ENCODE measurements around the gene TPPP2.

The TPPP2 gene

DNA sequence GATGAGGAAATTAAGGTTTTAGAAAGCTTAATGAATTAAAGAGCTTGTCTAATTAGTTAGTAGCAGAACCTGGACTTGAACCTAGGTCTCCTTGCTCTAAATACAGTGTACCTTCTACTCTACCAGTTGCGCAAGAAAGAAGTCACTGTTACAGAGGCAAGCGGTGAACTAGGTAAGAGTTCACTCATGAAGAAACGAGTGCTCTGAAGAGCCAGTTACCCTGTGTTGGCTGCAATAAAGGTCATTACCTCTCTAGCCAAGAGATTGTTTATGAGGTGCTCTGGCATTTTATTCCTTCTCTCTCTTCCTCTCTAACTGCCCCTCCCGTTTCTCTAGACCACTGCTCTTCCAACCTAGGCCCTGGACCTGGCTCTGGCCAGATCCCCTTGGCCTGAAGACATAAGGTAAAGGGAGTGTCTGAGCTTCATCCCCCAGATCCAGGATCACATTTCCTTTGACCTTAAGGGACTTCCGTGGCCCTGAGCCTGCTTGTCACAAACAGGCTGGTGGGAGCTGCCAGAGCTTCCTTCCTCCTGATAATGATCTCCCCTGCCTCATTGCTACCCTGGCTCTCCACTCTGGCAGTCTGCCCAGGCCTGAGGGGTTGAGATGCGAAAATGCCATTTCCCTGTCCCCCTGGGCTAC lies 14.1 kb downstream of the TPPP2 start:
- Histone ChIP-seq H3K9ac (peak overlapping the region; percentile 13), H3K4me3 (ENCODE audit: low read depth, low read length) (peak overlapping the region; percentile 20), H2AFZ (peak overlapping the region; percentile 57), H3K27ac (peak overlapping the region; percentile 96), H3K79me2 (no peaks in the 10 kb centered on the region), H3K36me3 (ENCODE audit: control insufficient read depth, insufficient read depth, low read length) (no peaks in the 10 kb centered on the region), H3K9me3 (ENCODE audit: control insufficient read depth, low read length) (no peaks in the 10 kb centered on the region), H3K4me1 (peaks cover 84% of the 10 kb centered on the region), H3K4me2 (ENCODE audit: low read length) (peak overlapping the region; percentile 18), H3K27me3 (ENCODE audit: control insufficient read depth, insufficient read depth, low read length) (no peaks in the 10 kb centered on the region)
- no peak for TF ChIP-seq CTCF (IDR thresholded peaks at IDR 0.05)

- peak overlapping the region; percentile 18 for H2AFZ ChIP-seq
- peaks cover 71% of the 10 kb centered on the region for H3K4me1 ChIP-seq
- peak overlapping the region; percentile 55 for H3K27ac ChIP-seq
- no peaks in the 10 kb centered on the region for H3K9me3 ChIP-seq (ENCODE audit: control insufficient read depth, low read length)
- no peaks in the 10 kb centered on the region for H3K79me2 ChIP-seq
- no peak for TF ChIP-seq CTCF (IDR thresholded peaks at IDR 0.05)
- no peak overlapping the region for H3K4me2 ChIP-seq (ENCODE audit: low read length)
- no peak overlapping the region for H3K9ac ChIP-seq
- H3K4me3 ChIP-seq (ENCODE audit: low read depth, low read length), result no peak overlapping the region
- H3K36me3 ChIP-seq (ENCODE audit: control insufficient read depth, insufficient read depth, low read length), result no peaks in the 10 kb centered on the region
- H3K27me3 ChIP-seq (ENCODE audit: control insufficient read depth, insufficient read depth, low read length), result no peaks in the 10 kb centered on the region
These were observed 17.4 kb downstream of the TPPP2 start for GRCh38 chr14:21047378-21047781.

- Histone ChIP-seq H3K79me2 (no peaks in the 10 kb centered on the region), H3K27ac (peak overlapping the region; percentile 55), H3K27me3 (ENCODE audit: control insufficient read depth, insufficient read depth, low read length) (no peaks in the 10 kb centered on the region), H3K4me2 (ENCODE audit: low read length) (no peak overlapping the region), H3K4me1 (peaks cover 60% of the 10 kb centered on the region), H3K9ac (no peak overlapping the region), H3K36me3 (ENCODE audit: control insufficient read depth, insufficient read depth, low read length) (no peaks in the 10 kb centered on the region), H2AFZ (peak overlapping the region; percentile 57), H3K4me3 (ENCODE audit: low read depth, low read length) (no peak overlapping the region), H3K9me3 (ENCODE audit: control insufficient read depth, low read length) (no peaks in the 10 kb centered on the region)
- no peak for TF ChIP-seq CTCF (IDR thresholded peaks at IDR 0.05)
These were observed 18.6 kb downstream of the TPPP2 start for GRCh38 chr14:21048638-21049037.

- H3K4me3 ChIP-seq (ENCODE audit: low read depth, low read length), result no peak overlapping the region
- no peak overlapping the region for H2AFZ ChIP-seq
- no peaks in the 10 kb centered on the region for H3K27me3 ChIP-seq (ENCODE audit: control insufficient read depth, insufficient read depth, low read length)
- no peaks in the 10 kb centered on the region for H3K9me3 ChIP-seq (ENCODE audit: control insufficient read depth, low read length)
- H3K4me2 ChIP-seq (ENCODE audit: low read length), result no peak overlapping the region
- no peaks in the 10 kb centered on the region for H3K36me3 ChIP-seq (ENCODE audit: control insufficient read depth, insufficient read depth, low read length)
- no peak for TF ChIP-seq CTCF (IDR thresholded peaks at IDR 0.05)
- no peak overlapping the region for H3K9ac ChIP-seq
- H3K27ac ChIP-seq, result no peak overlapping the region
- H3K79me2 ChIP-seq, result no peaks in the 10 kb centered on the region
- H3K4me1 ChIP-seq, result peaks cover 60% of the 10 kb centered on the region
These were observed 19.3 kb downstream of the TPPP2 start for GRCh38 chr14:21049271-21049673.

DNA sequence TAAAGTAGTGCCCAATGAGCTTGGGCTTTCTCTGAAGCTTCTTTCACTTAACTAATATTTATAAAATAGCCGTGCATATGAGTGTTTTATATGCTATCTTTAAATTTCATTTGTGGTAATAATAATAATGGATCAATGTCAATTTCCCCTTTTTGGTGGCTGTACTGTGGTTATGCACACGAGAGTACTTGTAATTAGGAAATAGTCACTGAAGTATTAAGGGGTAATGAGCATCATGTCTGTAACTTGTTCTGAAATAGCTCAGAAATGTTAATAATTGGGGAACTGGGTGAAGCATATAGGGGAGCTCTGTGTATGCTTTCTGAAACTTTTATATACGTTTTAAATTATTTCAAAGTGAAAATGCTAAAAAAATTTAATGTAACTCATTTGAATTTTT lies 20.6 kb downstream of the TPPP2 start:
- no peak overlapping the region for H3K27ac ChIP-seq
- H3K4me1 ChIP-seq, result peaks cover 47% of the 10 kb centered on the region

More for the DNA sequence above, 20.6 kb downstream of the TPPP2 start:
- no peak for TF ChIP-seq CTCF (IDR thresholded peaks at IDR 0.05)
- Histone ChIP-seq H3K4me3 (ENCODE audit: low read depth, low read length) (no peak overlapping the region), H3K27me3 (ENCODE audit: control insufficient read depth, insufficient read depth, low read length) (no peaks in the 10 kb centered on the region), H3K79me2 (no peaks in the 10 kb centered on the region), H3K9ac (no peak overlapping the region), H3K36me3 (ENCODE audit: control insufficient read depth, insufficient read depth, low read length) (no peaks in the 10 kb centered on the region), H3K9me3 (ENCODE audit: control insufficient read depth, low read length) (no peaks in the 10 kb centered on the region), H3K4me2 (ENCODE audit: low read length) (no peak overlapping the region), H2AFZ (peak overlapping the region; percentile 17)

Data from parathyroid adenoma (tissue), 2 donors.